Activated CD4-positive, alpha-beta T cell treated with anti-CD3 and anti-CD28 coated beads for 1 hour (primary cell): Measurements from ENCODE around the gene SNRNP27.
"Not testable (repeated sequence)": the region's sequence is repeated elsewhere in the genome, so short reads cannot be mapped to it uniquely, and the experiment has no call there.

Experiments
- DNase-seq: peaks from one replicate; pipeline ENCODE4 v3.0.0-alpha.2; 2020

Gene SNRNP27

GRCh38 chr2:69947325-69947931 lies 53.7 kb downstream of the SNRNP27 start:
- DNase-seq, result no peak

GRCh38 chr2:69948032-69948962 lies 54.5 kb downstream of the SNRNP27 start:
- no peak for DNase-seq

GRCh38 chr2:69948963-69949645 lies 55.3 kb downstream of the SNRNP27 start:
- DNase-seq, result no peak

DNA sequence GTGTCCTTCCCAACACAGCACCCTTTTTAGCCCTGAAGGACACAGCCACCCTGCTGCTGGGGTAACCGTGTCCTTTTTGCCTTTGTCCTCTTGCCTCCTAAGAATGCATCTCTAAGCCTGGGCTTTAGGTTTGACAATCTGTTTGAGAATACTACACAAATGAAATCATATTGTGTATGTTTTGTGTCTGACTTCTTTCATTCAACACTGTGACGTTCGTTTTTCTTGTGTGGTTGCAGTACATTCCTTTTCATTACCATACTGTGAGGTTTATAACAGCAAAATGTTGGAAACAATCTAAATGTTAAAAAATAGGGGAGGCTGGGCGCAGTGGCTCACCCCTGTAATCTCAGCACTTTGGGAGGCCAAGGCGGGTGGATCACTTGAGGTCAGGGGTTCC lies 56.5 kb downstream of the SNRNP27 start:
- DNase-seq, result no peak

GRCh38 chr2:69950671-69951070 lies 56.9 kb downstream of the SNRNP27 start:
- DNase-seq, result not testable (repeated sequence)

GRCh38 chr2:69952336-69953115 lies 58.8 kb downstream of the SNRNP27 start:
- DNase-seq, result no peak

GRCh38 chr2:69954084-69954483 lies 60.3 kb downstream of the SNRNP27 start:
- DNase-seq, result no peak
